Urinary bladder (tissue), 4 donors: Measurements from ENCODE around the gene SARM1. TPM values are rescaled to one million over a fixed set of nuclear protein-coding genes. Genes with fewer than 3 reads are reported as not detected.
A peak's percentile ranks its signal among the peaks of the same experiment; 100 is the strongest.

Experiments used
- DNase-seq: peaks from one replicate; pipeline ENCODE4 v3.0.0-alpha.2; 2015; ENCODE audit errors: extremely low spot score
- H3K27ac ChIP-seq: one replicate; pipeline ENCODE4 v1.5.1; 2013; ENCODE audit warnings: low read depth, mild to moderate bottlenecking, moderate library complexity
- H3K36me3 ChIP-seq: one replicate; pipeline ENCODE4 v1.6.1; 2013; ENCODE audit warnings: mild to moderate bottlenecking, moderate library complexity; ENCODE audit not compliant: insufficient read depth
- H3K4me1 ChIP-seq: one replicate; pipeline ENCODE4 v1.6.1; 2013; ENCODE audit warnings: mild to moderate bottlenecking, moderate library complexity; ENCODE audit not compliant: insufficient read depth
- H3K4me3 ChIP-seq: one replicate; pipeline ENCODE4 v1.5.1; 2013; ENCODE audit warnings: low read depth, low read length
- WGBS: extraction: QIAGEN DNeasy Blood & Tissue Kit; methylation state at CpG from one replicate; pipeline ENCODE4 v1.1.7; 2013; 5-methylcytosine and 5-hydroxymethylcytosine counted together
- polyA plus RNA-seq: library from polyadenylated mRNA; stranded (reverse); fragments of 200-250 nt; gene quantifications from one replicate; pipeline ENCODE4 v1.2.3, GENCODE V29; 2013
- total RNA-seq: library from RNA; depleted of rRNA; stranded (reverse); fragments of >200 nt; gene quantifications from one replicate; pipeline ENCODE4 v1.2.3, GENCODE V29; 2014
- donor health status: healthy with polysubstance abuse.
- donor health status: healthy.

Gene SARM1
- total RNA-seq: 10.2 TPM
- polyA plus RNA-seq: 16.6 TPM

DNA sequence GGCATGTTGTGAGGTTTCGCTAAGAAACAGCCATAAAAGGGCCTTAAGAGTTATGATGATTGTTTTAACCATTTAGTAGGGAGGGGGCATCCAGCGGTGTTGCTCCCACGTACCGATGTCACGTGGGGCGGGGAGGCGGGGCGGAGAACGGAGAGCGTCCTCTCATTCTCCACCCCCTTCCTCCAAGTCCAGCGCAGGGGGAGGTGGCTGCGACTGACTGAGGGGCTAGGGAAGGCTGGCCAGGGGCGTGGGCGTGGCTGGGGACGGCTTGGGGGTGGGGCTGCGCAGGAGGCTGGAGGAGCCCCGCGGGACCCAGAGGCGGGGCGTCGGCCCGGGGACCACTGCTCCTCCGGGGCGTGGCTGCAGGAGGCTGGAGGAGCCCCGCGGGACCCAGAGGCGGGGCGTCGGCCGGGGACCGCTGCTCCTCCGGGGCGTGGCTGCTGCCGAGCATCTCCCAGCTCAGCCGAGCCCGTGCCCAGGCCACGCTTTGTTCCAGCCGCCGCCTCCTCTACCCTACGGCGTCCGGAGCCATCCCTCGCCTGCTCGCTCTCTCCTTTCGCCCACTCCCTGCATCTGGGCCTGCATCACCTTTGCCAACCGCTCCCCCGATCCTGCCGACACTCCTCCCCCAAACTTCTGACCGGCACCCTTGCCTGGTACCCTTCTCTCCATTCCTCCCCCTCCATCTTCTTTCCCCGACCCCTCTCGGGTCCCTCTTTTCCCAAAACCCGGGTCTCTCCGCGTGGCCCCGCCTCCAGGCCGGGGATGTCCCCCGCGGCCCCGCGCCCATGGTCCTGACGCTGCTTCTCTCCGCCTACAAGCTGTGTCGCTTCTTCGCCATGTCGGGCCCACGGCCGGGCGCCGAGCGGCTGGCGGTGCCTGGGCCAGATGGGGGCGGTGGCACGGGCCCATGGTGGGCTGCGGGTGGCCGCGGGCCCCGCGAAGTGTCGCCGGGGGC is at the start of gene SARM1:
TSS of gene SARM1 (plus strand) at position 450 of the 958 bp plus-strand sequence. CDS start at position 789, 339 bp downstream.
- H3K4me1 ChIP-seq: no peaks in the 10 kb centered on the region
- H3K36me3 ChIP-seq: no peaks in the 10 kb centered on the region
- H3K4me3 ChIP-seq: peak within 1 kb of the TSS; percentile 49
- peak; percentile 65 for DNase-seq
- H3K27ac ChIP-seq: peak within 1 kb of the TSS; percentile 31
- WGBS: under 1% methylated on average over 80 of the region's 80 CpGs

DNA sequence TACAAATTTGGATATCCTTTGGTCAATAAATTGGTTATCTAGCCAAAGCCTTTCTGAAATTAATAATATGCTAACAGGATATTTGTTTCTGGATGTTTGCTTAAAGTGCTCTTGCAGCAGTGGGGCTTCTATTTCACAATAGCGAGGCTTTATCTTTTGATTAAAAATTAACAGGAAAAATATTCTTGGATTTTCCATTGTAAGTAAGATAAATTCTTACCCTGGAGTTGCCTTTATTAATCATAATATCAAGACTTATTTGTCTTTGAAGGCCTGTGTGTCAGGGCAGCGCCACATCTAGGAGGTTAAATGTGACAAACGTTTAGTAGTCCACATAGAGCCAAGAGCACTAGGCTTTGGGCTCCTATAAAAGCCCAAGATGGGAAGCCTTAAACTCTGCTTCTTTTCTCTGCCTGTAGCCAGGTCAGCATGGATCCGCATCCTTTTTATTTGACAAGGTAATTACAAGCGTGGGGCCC is 47.2 kb upstream of the SARM1 start:
- Histone ChIP-seq H3K36me3 (peaks cover 2% of the 10 kb centered on the region), H3K4me1 (no peaks in the 10 kb centered on the region), H3K27ac (no peak overlapping the region), H3K4me3 (no peak overlapping the region)
- 76% methylated on average over 5 of the region's 5 CpGs for WGBS
- DNase-seq: no peak

DNA sequence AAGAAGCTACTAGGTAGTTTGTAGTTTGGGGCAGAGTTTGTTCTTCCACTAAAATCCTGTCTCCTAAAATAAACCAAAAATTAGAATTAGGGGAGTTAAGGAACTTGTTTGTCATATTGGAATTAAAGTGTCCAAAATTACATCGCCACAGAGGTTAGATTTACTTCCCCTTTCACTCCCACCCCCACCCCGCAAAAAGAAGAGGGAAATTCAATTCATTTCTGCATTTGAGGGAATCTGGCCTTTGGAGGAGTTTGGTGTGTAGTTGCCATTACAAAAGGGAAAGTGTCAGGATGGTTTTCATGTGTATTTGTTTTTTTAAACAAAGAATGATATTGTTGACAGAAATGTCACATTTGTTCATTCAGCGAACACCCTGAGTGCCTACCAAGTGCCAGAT is 46.7 kb upstream of the SARM1 start:
- Histone ChIP-seq H3K4me1 (no peaks in the 10 kb centered on the region), H3K4me3 (no peak overlapping the region), H3K36me3 (peaks cover 2% of the 10 kb centered on the region), H3K27ac (no peak overlapping the region)
- DNase-seq: no peak
- 91% methylated on average over 3 of the region's 3 CpGs for WGBS

DNA sequence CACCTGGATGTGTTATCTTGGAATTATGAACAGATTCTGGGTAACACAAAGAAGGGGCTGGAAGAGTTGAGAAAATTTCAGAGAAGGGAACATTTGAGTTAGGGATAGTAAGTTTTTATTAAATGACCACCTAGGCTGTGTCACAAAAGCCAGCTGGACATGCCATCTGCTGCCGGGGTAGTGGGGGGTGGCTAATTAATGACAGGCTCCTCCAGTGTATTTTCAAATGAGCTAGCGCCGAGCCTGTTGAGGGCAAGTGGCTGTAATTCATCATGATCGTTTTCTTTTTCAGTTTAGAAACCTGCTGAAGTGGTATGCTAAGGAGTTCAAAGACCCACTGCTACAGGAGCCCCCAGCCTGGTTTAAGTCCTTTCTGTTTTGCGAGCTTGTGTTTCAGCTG is 46.3 kb upstream of the SARM1 start:
- DNase-seq: no peak
- no peaks in the 10 kb centered on the region for H3K4me1 ChIP-seq
- no peak overlapping the region for H3K27ac ChIP-seq
- peaks cover 2% of the 10 kb centered on the region for H3K36me3 ChIP-seq
- WGBS: 65% methylated on average over 5 of the region's 5 CpGs
- no peak overlapping the region for H3K4me3 ChIP-seq

DNA sequence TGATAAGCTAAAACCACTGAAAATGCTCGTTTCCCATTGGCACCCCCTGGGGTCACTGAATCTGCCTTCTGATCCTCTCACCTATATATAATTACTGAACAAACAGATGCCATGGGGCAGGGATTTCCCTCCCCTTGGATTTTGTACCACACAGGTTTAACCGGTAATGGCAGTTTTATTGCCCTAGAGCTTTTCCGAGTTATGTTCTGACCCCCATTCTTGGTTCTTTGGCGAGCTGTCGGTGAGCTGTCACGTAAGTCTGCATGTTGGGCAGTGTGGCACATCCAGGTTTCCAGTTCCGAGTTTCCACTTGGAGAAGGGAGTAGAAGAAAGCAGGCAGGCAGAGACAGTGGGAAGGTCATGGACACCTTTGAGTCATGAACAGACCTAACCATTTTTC is 45.4 kb upstream of the SARM1 start:
- WGBS: 78% methylated on average over 7 of the region's 7 CpGs
- Histone ChIP-seq H3K4me1 (no peaks in the 10 kb centered on the region), H3K27ac (no peak overlapping the region), H3K4me3 (no peak overlapping the region), H3K36me3 (peaks cover 2% of the 10 kb centered on the region)
- DNase-seq: peak; percentile 36

DNA sequence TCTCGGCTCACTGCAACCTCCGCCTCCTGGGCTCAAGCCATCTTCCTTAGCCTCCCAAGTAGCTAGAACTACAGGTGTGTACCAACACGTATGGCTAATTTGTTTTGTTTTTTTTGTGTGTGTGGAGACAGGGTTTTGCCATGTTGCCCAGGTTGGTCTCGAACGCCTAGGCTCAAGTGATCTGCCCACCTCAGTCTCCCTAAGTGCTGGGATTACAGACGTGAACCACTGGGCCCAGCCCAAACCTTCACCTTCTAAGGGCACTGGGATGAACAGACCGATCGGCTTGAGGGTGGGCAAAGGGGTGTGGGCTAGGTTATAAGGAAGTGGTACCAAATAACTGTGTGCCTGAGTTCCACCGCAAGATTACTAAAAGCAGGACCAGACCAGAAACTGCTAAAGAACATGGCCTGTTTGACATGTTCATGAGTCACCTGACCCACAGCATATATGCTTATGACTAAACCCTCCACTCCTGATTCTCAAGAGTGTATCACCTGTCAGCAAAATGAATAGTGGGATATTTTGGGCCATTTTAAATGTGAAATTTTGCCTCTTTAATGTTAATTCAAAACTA is 44.4 kb upstream of the SARM1 start:
- no peak for DNase-seq
- H3K36me3 ChIP-seq: peaks cover 5% of the 10 kb centered on the region
- WGBS: 88% methylated on average over 9 of the region's 9 CpGs

DNA sequence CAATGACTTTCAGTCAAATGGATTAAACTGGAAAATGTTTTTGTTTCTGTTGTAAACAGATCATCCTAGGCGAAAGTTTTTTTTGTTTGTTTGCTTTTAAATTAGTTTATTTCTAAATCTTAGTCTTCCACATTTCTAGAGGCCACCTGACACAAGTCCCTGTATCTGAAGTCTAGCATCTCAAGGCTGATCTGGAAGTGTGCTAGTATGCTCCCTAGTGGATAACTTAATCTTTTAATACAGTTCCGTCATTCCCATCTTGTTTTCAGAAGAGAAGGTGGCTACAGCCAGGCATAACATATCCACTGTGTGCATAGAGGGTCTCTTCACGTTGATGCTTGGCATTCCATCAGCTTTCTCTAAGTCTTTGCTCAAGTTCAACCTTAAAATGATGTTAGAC is 43.8 kb upstream of the SARM1 start:
- no peak for DNase-seq
- Histone ChIP-seq H3K4me1 (no peaks in the 10 kb centered on the region), H3K36me3 (peaks cover 5% of the 10 kb centered on the region), H3K27ac (no peak overlapping the region), H3K4me3 (no peak overlapping the region)
- WGBS: 58% methylated on average over 3 of the region's 3 CpGs

More for the DNA sequence above, 44.4 kb upstream of the SARM1 start:
- no peaks in the 10 kb centered on the region for H3K4me1 ChIP-seq
- H3K27ac ChIP-seq: no peak overlapping the region
- no peak overlapping the region for H3K4me3 ChIP-seq

DNA sequence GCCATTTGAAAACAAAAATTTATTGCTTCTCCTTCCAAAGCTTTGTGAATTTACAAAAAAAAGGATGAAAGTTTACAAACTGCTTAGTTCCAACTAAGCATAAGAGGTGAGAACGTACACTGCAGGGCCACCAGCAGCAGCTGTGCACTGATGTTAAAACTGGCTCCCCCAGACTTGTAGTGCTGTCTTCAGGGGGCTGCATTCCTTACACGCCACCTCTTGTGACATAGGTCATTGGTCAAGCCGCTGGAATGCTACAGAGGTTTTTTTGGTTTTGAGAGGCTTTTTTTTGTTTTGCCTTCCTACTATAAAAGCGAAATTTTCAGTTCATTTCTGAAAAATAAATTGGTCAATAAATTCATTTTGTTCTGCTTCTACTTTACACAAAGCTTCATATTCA is 43.2 kb upstream of the SARM1 start:
- WGBS: 62% methylated on average over 4 of the region's 4 CpGs
- peaks cover 5% of the 10 kb centered on the region for H3K36me3 ChIP-seq

DNA sequence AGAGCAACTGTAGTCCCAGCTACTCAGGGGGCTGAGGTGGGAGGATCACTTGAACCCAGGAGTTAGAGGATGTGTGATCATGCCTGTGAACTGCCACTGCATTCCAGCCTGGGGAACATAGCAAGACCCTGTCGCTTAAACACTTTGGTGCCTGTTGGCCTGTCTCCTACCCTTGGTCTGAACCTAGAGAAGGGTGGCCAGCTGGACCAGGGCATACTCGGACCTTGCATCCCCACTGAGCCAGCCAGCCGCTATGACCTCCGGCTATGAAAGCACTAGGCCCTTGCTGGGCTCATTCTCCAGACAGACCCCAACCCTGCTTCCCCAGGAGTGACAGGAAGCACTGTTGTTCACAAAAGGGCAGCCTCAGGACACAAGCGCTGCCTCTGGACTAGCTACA is 40.8 kb upstream of the SARM1 start:
- Histone ChIP-seq H3K36me3 (peaks cover 5% of the 10 kb centered on the region), H3K4me1 (no peaks in the 10 kb centered on the region), H3K4me3 (no peak overlapping the region), H3K27ac (no peak overlapping the region)
- WGBS: 90% methylated on average over 5 of the region's 5 CpGs
- DNase-seq: no peak

More for the DNA sequence above, 43.2 kb upstream of the SARM1 start:
- DNase-seq: no peak
- Histone ChIP-seq H3K4me1 (no peaks in the 10 kb centered on the region), H3K4me3 (no peak overlapping the region), H3K27ac (no peak overlapping the region)

DNA sequence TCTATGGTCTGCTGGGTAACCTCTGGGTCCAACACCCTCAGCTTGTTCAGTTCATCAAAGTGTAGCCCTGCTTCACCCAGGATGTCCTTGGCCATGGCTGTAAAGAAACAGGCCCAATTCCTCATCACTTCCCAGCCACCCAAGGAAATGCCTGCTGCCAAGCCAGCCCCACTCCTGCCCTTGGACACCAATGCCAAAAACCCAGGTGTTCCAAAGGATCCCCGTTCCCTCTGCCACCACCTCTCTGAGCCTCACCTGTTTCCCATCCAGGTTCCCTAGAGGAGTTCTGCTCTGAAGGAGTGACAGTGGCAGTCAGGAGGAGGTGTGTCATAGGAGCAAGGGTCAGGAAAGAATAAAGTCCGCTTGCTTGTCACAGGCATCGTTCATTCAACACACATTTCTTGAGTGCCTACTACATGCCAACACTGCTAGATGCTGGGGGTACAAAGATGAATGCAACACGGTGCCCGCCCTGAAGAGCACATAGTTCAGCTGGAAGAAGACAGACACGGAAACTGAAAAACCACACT is 39.5 kb upstream of the SARM1 start:
- no peak for DNase-seq

DNA sequence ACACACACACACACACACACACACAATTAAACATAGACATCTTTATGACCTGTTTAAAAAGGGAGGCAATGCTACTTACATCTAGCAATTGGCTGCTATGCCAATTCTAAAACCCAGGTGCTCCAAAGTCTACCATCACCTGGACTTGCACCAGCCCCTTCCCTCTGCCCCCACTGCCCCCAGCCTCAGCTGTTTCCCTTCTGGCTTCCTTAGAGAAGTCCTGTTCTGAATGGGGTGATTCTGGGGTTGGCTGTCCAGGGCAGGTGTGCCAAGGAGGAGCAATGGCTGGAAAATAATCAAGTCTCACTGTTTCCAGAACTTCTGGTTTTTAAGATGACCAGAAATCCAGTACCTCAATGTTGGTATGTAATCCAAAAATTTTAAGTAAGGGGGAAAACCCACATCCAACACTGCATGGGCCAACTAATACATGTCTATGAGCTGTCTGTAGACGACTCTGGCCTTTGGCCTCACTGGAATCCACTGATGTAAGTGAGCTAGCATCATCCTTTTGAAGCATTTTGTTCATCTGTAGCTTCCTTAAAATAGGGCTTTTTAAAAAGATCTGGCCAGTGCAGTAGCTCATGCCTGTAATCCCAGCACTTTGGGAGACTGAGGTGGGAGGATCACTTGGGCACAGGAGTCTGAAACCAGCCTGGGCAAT is 38.3 kb upstream of the SARM1 start:
- WGBS: 53% methylated on average over 1 of the region's 1 CpG
- no peak overlapping the region for H3K4me3 ChIP-seq
- H3K4me1 ChIP-seq: no peaks in the 10 kb centered on the region
- DNase-seq: no peak
- peaks cover 4% of the 10 kb centered on the region for H3K36me3 ChIP-seq
- no peak overlapping the region for H3K27ac ChIP-seq

More for the DNA sequence above, 39.5 kb upstream of the SARM1 start:
- Histone ChIP-seq H3K4me3 (no peak overlapping the region), H3K27ac (no peak overlapping the region), H3K4me1 (no peaks in the 10 kb centered on the region), H3K36me3 (peaks cover 4% of the 10 kb centered on the region)
- 89% methylated on average over 6 of the region's 6 CpGs for WGBS

DNA sequence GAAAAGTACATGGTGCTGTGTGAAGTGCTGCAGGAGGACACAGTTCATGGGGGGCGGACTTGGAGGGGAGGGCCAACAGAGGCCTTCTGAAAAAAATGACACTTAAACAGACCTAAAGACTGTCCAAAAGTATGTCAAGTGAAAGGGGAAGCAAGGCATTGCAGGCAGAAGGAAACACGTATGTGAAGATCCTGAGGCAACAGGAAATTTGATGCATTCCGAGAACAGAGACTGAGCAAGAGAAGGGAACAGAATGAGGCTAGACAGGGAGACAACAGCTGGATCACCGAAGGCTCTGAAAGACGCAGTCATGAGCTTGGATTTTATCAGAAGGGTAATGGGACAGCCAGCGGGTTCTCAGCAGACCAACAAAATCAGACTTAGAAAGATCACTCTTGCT is 37.3 kb upstream of the SARM1 start:
- H3K4me1 ChIP-seq: no peaks in the 10 kb centered on the region
- no peak for DNase-seq
- WGBS: 56% methylated on average over 6 of the region's 6 CpGs
- peak overlapping the region; percentile 72 for H3K4me3 ChIP-seq
- no peak overlapping the region for H3K27ac ChIP-seq
- H3K36me3 ChIP-seq: peaks cover 4% of the 10 kb centered on the region

DNA sequence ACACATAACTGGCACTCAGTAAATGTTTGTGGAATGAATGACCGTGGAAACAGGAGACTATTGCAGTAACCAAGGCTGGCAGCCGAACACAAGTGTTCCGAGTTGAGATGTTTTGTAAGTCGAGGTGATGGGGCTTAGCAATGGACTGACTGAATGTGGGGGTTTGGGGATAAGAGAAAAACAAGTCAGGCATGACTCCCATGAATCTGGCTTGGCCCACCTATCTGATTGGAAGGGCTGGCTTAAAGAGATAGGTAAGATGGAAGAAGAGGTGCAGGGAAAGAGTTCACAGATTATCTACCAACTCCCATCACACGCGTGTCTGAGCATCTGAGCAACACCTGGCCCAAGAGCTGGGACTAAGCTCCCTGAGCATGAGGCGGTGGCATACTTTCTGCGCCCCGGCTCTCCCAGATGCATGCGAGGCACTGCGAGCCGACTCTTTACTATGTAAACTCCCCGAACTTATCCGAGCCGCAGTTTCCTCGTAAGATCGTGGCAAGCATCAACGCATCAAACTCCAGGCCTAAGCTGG is 36.8 kb upstream of the SARM1 start:
- peak overlapping the region; percentile 72 for H3K4me3 ChIP-seq
- no peak for DNase-seq
- peak overlapping the region; percentile 82 for H3K27ac ChIP-seq
- peaks cover 4% of the 10 kb centered on the region for H3K36me3 ChIP-seq
- H3K4me1 ChIP-seq: no peaks in the 10 kb centered on the region
- WGBS: 9% methylated on average over 18 of the region's 18 CpGs
